ENCODE measurements around the gene SLITRK1. TPM values are rescaled to one million over a fixed set of nuclear protein-coding genes. Genes with fewer than 3 reads are reported as not detected.

Gene SLITRK1
- total and polyA plus RNA-seq, 10 donors, result 0.02 TPM; not detected in 9

- 10 to 20% (median 11%) methylated on average over 22 to 31 of the region's 31 CpGs for WGBS, 5 donors
- no peak for TF ChIP-seq CTCF (IDR thresholded peaks at IDR 0.05 in 8 of 11, conservative IDR thresholded peaks at IDR 0.05 in 3 of 11)
- no peak for TF ChIP-seq POLR2A (IDR thresholded peaks at IDR 0.05)
- no peak for TF ChIP-seq POLR2AphosphoS5 (IDR thresholded peaks at IDR 0.05)
- no peak overlapping the region for H3K4me3 ChIP-seq
- intact Hi-C loops (cut with DNase I; ENCODE audit: low total_unique reads), result no loop called here
- DNase-seq, result peak; percentile 54
- H3K9me3 ChIP-seq, result peaks cover 0 to 10% (median 0%) of the 10 kb centered on the region in 8 donors
- no peaks in the 10 kb centered on the region for H3K36me3 ChIP-seq
- peaks cover 0 to 3% (median 0%) of the 10 kb centered on the region in 6 donors for H3K4me1 ChIP-seq
- peaks cover 0 to 60% (median 14%) of the 10 kb centered on the region in 7 donors for H3K27me3 ChIP-seq (replicated peaks in 1 of 7)
- no peak overlapping the region for H3K27ac ChIP-seq
These were observed 3.4 kb downstream of the SLITRK1 start for GRCh38 chr13:83878691-83879430.

GRCh38 chr13:83877651-83878355 lies 4.5 kb downstream of the SLITRK1 start:
- Histone ChIP-seq H3K4me3 (no peak overlapping the region), H3K36me3 (no peaks in the 10 kb centered on the region), H3K9me3 (peaks cover 0 to 10% (median 0%) of the 10 kb centered on the region in 8 donors), H3K27me3 (replicated peaks in 1 of 7) (peaks cover 0 to 49% (median 14%) of the 10 kb centered on the region in 7 donors), H3K27ac (no peak overlapping the region), H3K4me1 (peaks cover 0 to 3% (median 0%) of the 10 kb centered on the region in 6 donors)
- intact Hi-C loops (cut with DNase I; ENCODE audit: low total_unique reads), result no loop called here
- DNase-seq, result no peak
- TF ChIP-seq CTCF (IDR thresholded peaks at IDR 0.05 in 8 of 11, conservative IDR thresholded peaks at IDR 0.05 in 3 of 11), result no peak
- no peak for TF ChIP-seq POLR2A (IDR thresholded peaks at IDR 0.05)
- no peak for TF ChIP-seq POLR2AphosphoS5 (IDR thresholded peaks at IDR 0.05)
- WGBS, 5 donors, result 38 to 51% (median 43%) methylated on average over 12 of the region's 12 CpGs

GRCh38 chr13:83876546-83876945 lies 5.7 kb downstream of the SLITRK1 start:
- Histone ChIP-seq H3K4me1 (peaks cover 0 to 3% (median 0%) of the 10 kb centered on the region in 6 donors), H3K27me3 (replicated peaks in 1 of 7) (peaks cover 0 to 37% (median 14%) of the 10 kb centered on the region in 7 donors), H3K27ac (no peak overlapping the region), H3K36me3 (no peaks in the 10 kb centered on the region), H3K4me3 (no peak overlapping the region), H3K9me3 (peaks cover 0 to 10% (median 0%) of the 10 kb centered on the region in 8 donors)
- TF ChIP-seq POLR2A (IDR thresholded peaks at IDR 0.05) (no peak), POLR2AphosphoS5 (IDR thresholded peaks at IDR 0.05) (no peak), CTCF (IDR thresholded peaks at IDR 0.05 in 8 of 11, conservative IDR thresholded peaks at IDR 0.05 in 3 of 11) (no peak)
- WGBS, 5 donors, result 67 to 81% (median 71%) methylated on average over 3 of the region's 3 CpGs
- no peak for DNase-seq
- intact Hi-C loops (cut with DNase I; ENCODE audit: low total_unique reads), result no loop called here

DNA sequence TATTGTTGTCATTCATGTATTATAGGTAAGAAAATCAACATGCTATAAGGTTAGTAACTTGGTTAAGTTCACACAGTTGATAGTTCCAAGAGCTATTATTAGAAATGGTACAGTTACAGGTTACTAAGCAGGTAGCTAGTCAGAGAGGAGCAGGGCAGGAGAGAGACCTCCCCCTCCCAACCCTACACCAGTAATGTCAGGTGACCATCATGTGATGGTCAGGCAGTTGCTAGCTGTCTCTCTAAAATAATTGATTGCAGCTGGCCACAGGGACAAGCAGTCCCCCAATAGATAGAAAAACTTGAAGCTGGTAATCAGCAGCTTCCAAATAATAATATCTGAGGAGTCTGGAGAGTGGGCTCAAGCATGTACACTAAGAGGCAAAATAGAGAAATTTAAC lies 14.6 kb downstream of the SLITRK1 start:
- Histone ChIP-seq H3K4me1 (no peaks in the 10 kb centered on the region), H3K27me3 (replicated peaks in 1 of 7) (no peaks in the 10 kb centered on the region), H3K27ac (no peak overlapping the region), H3K36me3 (no peaks in the 10 kb centered on the region), H3K9me3 (no peaks in the 10 kb centered on the region), H3K4me3 (no peak overlapping the region)
- no peak for TF ChIP-seq POLR2A (IDR thresholded peaks at IDR 0.05)
- no peak for TF ChIP-seq POLR2AphosphoS5 (IDR thresholded peaks at IDR 0.05)
- no peak for TF ChIP-seq CTCF (IDR thresholded peaks at IDR 0.05 in 8 of 11, conservative IDR thresholded peaks at IDR 0.05 in 3 of 11)
- intact Hi-C loops (cut with DNase I; ENCODE audit: low total_unique reads), result no loop called here
- DNase-seq, result no peak

All from spleen (tissue), 11 donors.